Naive thymus-derived CD8-positive, alpha-beta T cell (primary cell): ENCODE results near the gene IRF3. TPM values are rescaled to one million over a fixed set of nuclear protein-coding genes. Genes with fewer than 3 reads are reported as not detected.

Experiments used
- ATAC-seq, 2 donors: fragments of 150-1000 bp; cut with Tn5 transposase in 1 of 2; sonication (Bioruptor Pico), chemical (Tn5 transposase) in 1 of 2; 1 replicate in 1 of 2; 2 replicates in 1 of 2; pipeline ENCODE4 v1.10.0; 2021; ENCODE audit warnings: mild to moderate bottlenecking in 2 of 2, moderate library complexity in 2 of 2
- POLR2A ChIA-PET: fragments of 350-600 bp; sonication (Branson Sonifier 250); formaldehyde crosslinking; loops from one replicate; lab custom pipeline; 2021; ENCODE audit warnings: antibody characterized with exemption; lab: Charles Lee
- DNase-seq, 10 donors: peaks; one replicate each; pipeline versions ENCODE4 v3.0.0 to v3.0.0-alpha.2; 2020 to 2022
- H3K27ac Mint-ChIP-seq, 10 donors: one replicate each; pipeline ENCODE4 v1.8.0; 2020 to 2022; ENCODE audit warnings: mild to moderate bottlenecking in 10 of 10, mixed read lengths in 10 of 10, moderate library complexity in 4 of 10, inconsistent platforms in 1 of 10
- H3K27me3 Mint-ChIP-seq, 5 donors: one replicate each; pipeline ENCODE4 v1.8.0; 2021 to 2022; ENCODE audit warnings: mixed read lengths in 5 of 5
- H3K36me3 Mint-ChIP-seq, 3 donors: one replicate each; pipeline ENCODE4 v1.8.0; 2020 to 2022; ENCODE audit warnings: mixed read lengths in 3 of 3, mild to moderate bottlenecking in 2 of 3, inconsistent platforms in 1 of 3
- H3K4me1 Mint-ChIP-seq, 4 donors: one replicate each; pipeline ENCODE4 v1.8.0; 2021 to 2022; ENCODE audit warnings: mixed read lengths in 4 of 4
- H3K4me3 Mint-ChIP-seq, 10 donors: one replicate each; pipeline ENCODE4 v1.8.0; 2020 to 2022; ENCODE audit warnings: mild to moderate bottlenecking in 10 of 10, mixed read lengths in 10 of 10, moderate library complexity in 6 of 10, inconsistent platforms in 1 of 10
- H3K9me3 Mint-ChIP-seq, 9 donors: one replicate each; pipeline ENCODE4 v1.8.0; 2020 to 2022; ENCODE audit warnings: mixed read lengths in 9 of 9, mild to moderate bottlenecking in 3 of 9, inconsistent platforms in 1 of 9, moderate library complexity in 1 of 9
- polyA plus RNA-seq, 3 donors: library from polyadenylated mRNA; unstranded; fragments of 300-500 nt; fragmentation: Illumina TruSeq; gene quantifications; one replicate each; pipeline ENCODE4 v1.2.3, GENCODE V29; 2021
- total RNA-seq, 8 experiments: library from RNA in 2 of 8; stranded (reverse) in 2 of 8; gene quantifications; one replicate each; pipeline ENCODE4 v1.2.3 and lab custom pipeline; 2021 to 2026

IRF3 gene
- total and polyA plus RNA-seq, 5 experiments from 2014 or later, result 54.6 to 303 (median 76.1) TPM

GRCh38 chr19:49677901-49678674, 12.4 kb upstream of the IRF3 start:
- DNase-seq, result peak; percentile 65 to 89 (median 80)
- Mint-ChIP-seq H3K36me3 (peaks cover 0 to 25% (median 4%) of the 10 kb centered on the region in 3 donors), H3K27me3 (no peaks in the 10 kb centered on the region), H3K27ac (peak overlapping the region; percentile 84 to 99 (median 94)), H3K9me3 (peaks cover 0 to 1% (median 0%) of the 10 kb centered on the region in 9 donors), H3K4me3 (peak overlapping the region; percentile 85 to 100 (median 89)), H3K4me1 (peaks cover 26 to 47% (median 39%) of the 10 kb centered on the region in 4 donors)
- ATAC-seq, result peak; percentile 26 to 27
- POLR2A ChIA-PET, result interaction anchor here (0.5 to 7.5 kb wide), 21 partner anchors 11 to 1971 kb away, joined by 3 to 63 read pairs (median 7); partner anchors contain the start of genes ADM5, ALDH16A1, BCL2L12 and CPT1C

- ATAC-seq, result peak; percentile 11 to 43
- no peaks in the 10 kb centered on the region for H3K27me3 Mint-ChIP-seq
- H3K4me3 Mint-ChIP-seq, result peak within 1 kb of the TSS; percentile 89 to 100 (median 98)
- peaks cover 0 to 17% (median 2%) of the 10 kb centered on the region in 3 donors for H3K36me3 Mint-ChIP-seq
- peak within 1 kb of the TSS; percentile 84 to 100 (median 98) for H3K27ac Mint-ChIP-seq
- peak in 9 of 10 donors; percentile 35 to 75 (median 60) for DNase-seq
- POLR2A ChIA-PET, result interaction anchor here (0.5 to 7.5 kb wide), 31 partner anchors 9 to 619 kb away, joined by 3 to 63 read pairs (median 6); partner anchors contain the start of genes ADM5, ALDH16A1, ATF5 and BCL2L12
- peaks cover 27 to 50% (median 41%) of the 10 kb centered on the region in 4 donors for H3K4me1 Mint-ChIP-seq
- peaks cover 0 to 1% (median 0%) of the 10 kb centered on the region in 9 donors for H3K9me3 Mint-ChIP-seq
Measured at GRCh38 chr19:49677231-49677900, 11.7 kb upstream of the IRF3 start, which contains the start of gene PRMT1. Gene PRMT1 (plus strand): TSS chr19:49677271. CDS start chr19:49677281, 10 bp downstream.

GRCh38 chr19:49676784-49677230, 11.2 kb upstream of the IRF3 start:
- Mint-ChIP-seq H3K4me3 (peak overlapping the region; percentile 89 to 100 (median 98)), H3K27me3 (no peaks in the 10 kb centered on the region), H3K27ac (peak overlapping the region; percentile 84 to 100 (median 98)), H3K36me3 (peaks cover 0 to 16% (median 1%) of the 10 kb centered on the region in 3 donors), H3K9me3 (peaks cover 0 to 1% (median 0%) of the 10 kb centered on the region in 9 donors), H3K4me1 (peaks cover 32 to 55% (median 44%) of the 10 kb centered on the region in 4 donors)
- ATAC-seq (peak; percentile 74 to 76), DNase-seq (peak; percentile 91 to 100 (median 98))
- POLR2A ChIA-PET, result interaction anchor here (0.5 to 7.5 kb wide), 35 partner anchors 9 to 719 kb away, joined by 3 to 63 read pairs (median 6); partner anchors contain the start of genes ALDH16A1, ATF5, BCL2L12 and IRF3

GRCh38 chr19:49676136-49676783, 10.6 kb upstream of the IRF3 start:
- Mint-ChIP-seq H3K27ac (peak overlapping the region; percentile 84 to 100 (median 98)), H3K9me3 (peaks cover 0 to 1% (median 0%) of the 10 kb centered on the region in 9 donors), H3K4me1 (peaks cover 32 to 55% (median 44%) of the 10 kb centered on the region in 4 donors), H3K36me3 (peaks cover 0 to 14% (median 1%) of the 10 kb centered on the region in 3 donors), H3K4me3 (peak overlapping the region; percentile 89 to 100 (median 98)), H3K27me3 (no peaks in the 10 kb centered on the region)
- POLR2A ChIA-PET, result interaction anchor here (0.5 to 7.5 kb wide), 33 partner anchors 8 to 718 kb away, joined by 3 to 63 read pairs (median 6); partner anchors contain the start of genes ALDH16A1, ATF5, BCL2L12 and IRF3
- DNase-seq, result peak in 2 of 10 donors; percentile 28 to 76
- ATAC-seq, result peak in 1 of 2 donors; percentile 0

GRCh38 chr19:49672131-49672919, 6.7 kb upstream of the IRF3 start:
- H3K4me3 Mint-ChIP-seq, result peak overlapping the region in 3 of 10 donors; percentile 33 to 55 (median 38)
- H3K4me1 Mint-ChIP-seq, result peaks cover 17 to 28% (median 23%) of the 10 kb centered on the region in 4 donors
- H3K27ac Mint-ChIP-seq, result peak overlapping the region in 4 of 10 donors; percentile 35 to 80 (median 52)
- ATAC-seq (no peak), DNase-seq (peak; percentile 55 to 84 (median 72))
- POLR2A ChIA-PET, result interaction anchor here (0.6 to 7.5 kb wide), 6 partner anchors 31 to 350 kb away, joined by 3 to 63 read pairs (median 4); partner anchors contain the start of genes RRAS and SCAF1
- peaks cover 0 to 11% (median 0%) of the 10 kb centered on the region in 3 donors for H3K36me3 Mint-ChIP-seq
- no peaks in the 10 kb centered on the region for H3K27me3 Mint-ChIP-seq
- peaks cover 0 to 1% (median 0%) of the 10 kb centered on the region in 9 donors for H3K9me3 Mint-ChIP-seq

GRCh38 chr19:49669516-49669915, 3.9 kb upstream of the IRF3 start:
- no peaks in the 10 kb centered on the region for H3K27me3 Mint-ChIP-seq
- H3K27ac Mint-ChIP-seq, result peak overlapping the region in 1 of 10 donors; percentile 15
- H3K4me3 Mint-ChIP-seq, result peak overlapping the region in 1 of 10 donors; percentile 10
- H3K9me3 Mint-ChIP-seq, result peaks cover 0 to 1% (median 0%) of the 10 kb centered on the region in 9 donors
- ATAC-seq, result no peak
- peaks cover 0 to 13% (median 0%) of the 10 kb centered on the region in 3 donors for H3K36me3 Mint-ChIP-seq
- DNase-seq, result no peak
- peaks cover 24 to 35% (median 31%) of the 10 kb centered on the region in 4 donors for H3K4me1 Mint-ChIP-seq
- POLR2A ChIA-PET, result interaction anchor here (1.3 to 1.6 kb wide), 2 partner anchors 27 to 29 kb away, joined by 3 read pairs; partner anchors contain the start of genes RRAS and SCAF1

GRCh38 chr19:49667473-49667872, 1.8 kb upstream of the IRF3 start:
- peaks cover 0 to 13% (median 0%) of the 10 kb centered on the region in 3 donors for H3K36me3 Mint-ChIP-seq
- POLR2A ChIA-PET, result interaction anchor here (0.5 to 1.3 kb wide), 2 partner anchors 9 to 77 kb away, joined by 3 to 6 read pairs; partner anchors contain the start of gene PRMT1
- H3K4me3 Mint-ChIP-seq, result peak overlapping the region in 8 of 10 donors; percentile 34 to 100 (median 96)
- DNase-seq, result no peak
- no peaks in the 10 kb centered on the region for H3K27me3 Mint-ChIP-seq
- no peaks in the 10 kb centered on the region for H3K9me3 Mint-ChIP-seq
- H3K27ac Mint-ChIP-seq, result peak overlapping the region in 8 of 10 donors; percentile 29 to 97 (median 56)
- H3K4me1 Mint-ChIP-seq, result peaks cover 28 to 49% (median 46%) of the 10 kb centered on the region in 4 donors
- no peak for ATAC-seq

- Mint-ChIP-seq H3K9me3 (no peaks in the 10 kb centered on the region), H3K27ac (peak overlapping the region; percentile 94 to 100 (median 98)), H3K4me3 (peak overlapping the region; percentile 96 to 100 (median 99)), H3K36me3 (peaks cover 0 to 20% (median 8%) of the 10 kb centered on the region in 3 donors), H3K4me1 (peaks cover 23 to 51% (median 42%) of the 10 kb centered on the region in 4 donors), H3K27me3 (no peaks in the 10 kb centered on the region)
- ATAC-seq (peak; percentile 7 to 11), DNase-seq (no peak)
- POLR2A ChIA-PET, result interaction anchor here (1.1 to 5.6 kb wide), 7 partner anchors 10 to 170 kb away, joined by 6 to 98 read pairs (median 24); partner anchors contain the start of genes NOSIP, PRMT1, PRR12 and PRRG2
Measured at GRCh38 chr19:49666120-49666444, 425 bp upstream of the IRF3 start.

GRCh38 chr19:49665036-49665350, 664 bp downstream of the IRF3 start:
- Mint-ChIP-seq H3K4me3 (peak overlapping the region; percentile 96 to 100 (median 99)), H3K9me3 (no peaks in the 10 kb centered on the region), H3K36me3 (peaks cover 0 to 24% (median 8%) of the 10 kb centered on the region in 3 donors), H3K4me1 (peaks cover 23 to 57% (median 44%) of the 10 kb centered on the region in 4 donors), H3K27ac (peak overlapping the region; percentile 94 to 100 (median 98)), H3K27me3 (no peaks in the 10 kb centered on the region)
- ATAC-seq (peak in 1 of 2 donors; percentile 1), DNase-seq (peak in 1 of 10 donors; percentile 33)
- POLR2A ChIA-PET, result interaction anchor here (0.6 to 5.6 kb wide), 15 partner anchors 10 to 681 kb away, joined by 3 to 98 read pairs (median 7); partner anchors contain the start of genes AKT1S1, CD37, GYS1 and NOSIP
